OCI-LY3 (cell line): Measurements from ENCODE around the gene CYP2U1.

ENCODE experiments used
- H2AFZ ChIP-seq: fragments of 200-600, 300-600 bp; shearing (Covaris generic); 2 replicates; pipeline ENCODE4 v1.6.0; 2014; ENCODE audit warnings: antibody characterized with exemption, low read depth, low read length
- H3K27ac ChIP-seq: fragments of 200-600, 300-600 bp; sonication (generic); 2 replicates; pipeline ENCODE4 v1.5.1; 2014; ENCODE audit warnings: mild to moderate bottlenecking, low read length, moderate library complexity, mixed read lengths
- H3K27me3 ChIP-seq: fragments of 200-600, 300-600 bp; sonication (generic); 2 replicates; pipeline ENCODE4 v1.6.1; 2014; ENCODE audit warnings: low read depth, low read length, mixed read lengths
- H3K36me3 ChIP-seq: fragments of 200-600, 300-600 bp; sonication (generic); replicated peaks from 2 replicates; pipeline ENCODE3; 2014; ENCODE audit warnings: low read depth, low read length, mixed read lengths
- H3K4me1 ChIP-seq: fragments of 300-600, 200-600 bp; sonication (generic); 2 replicates; pipeline ENCODE4 v1.6.1; 2014; ENCODE audit warnings: low read length, mixed read lengths
- H3K4me2 ChIP-seq: fragments of 200-600, 300-600 bp; sonication (generic); 2 replicates; pipeline ENCODE4 v1.6.1; 2014; ENCODE audit warnings: low read length, mixed read lengths
- H3K4me3 ChIP-seq: fragments of 300-600, 200-600 bp; sonication (generic); 2 replicates; pipeline ENCODE4 v1.5.1; 2014; ENCODE audit warnings: antibody characterized with exemption, mild to moderate bottlenecking, low read length, moderate library complexity
- H3K79me2 ChIP-seq: fragments of 300-600, 200-600 bp; shearing (Covaris generic); 2 replicates; pipeline ENCODE4 v1.6.1; 2014; ENCODE audit warnings: mild to moderate bottlenecking, low read length, mixed read lengths
- H3K9ac ChIP-seq: fragments of 300-600, 200-600 bp; shearing (Covaris generic); 2 replicates; pipeline ENCODE4 v1.6.0; 2014; ENCODE audit warnings: mild to moderate bottlenecking, low read length, moderate library complexity
- H3K9me3 ChIP-seq: fragments of 200-600, 300-600 bp; shearing (Covaris generic); 2 replicates; pipeline ENCODE4 v1.6.1; 2014; ENCODE audit warnings: low read length, mixed read lengths; ENCODE audit not compliant: insufficient read depth
- H4K20me1 ChIP-seq: fragments of 200-600, 300-600 bp; sonication (generic); 2 replicates; pipeline ENCODE4 v1.6.1; 2016; ENCODE audit warnings: low read length, mixed read lengths; ENCODE audit not compliant: insufficient read depth
- CTCF ChIP-seq: fragments of 200-600, 300-600 bp; sonication (generic); IDR thresholded peaks from 2 replicates; pipeline ENCODE4 v1.5.1; 2014; ENCODE audit warnings: antibody characterized with exemption, low read length, low read depth
- EZH2phosphoT487 ChIP-seq: fragments of 200-600 bp; shearing (Covaris generic); IDR thresholded peaks from 2 replicates; pipeline ENCODE4 v1.6.1; 2018; ENCODE audit warnings: antibody characterized with exemption, mixed run types, low read depth

Gene CYP2U1

GRCh38 chr4:107896646-107897045, 34.7 kb upstream of the CYP2U1 start:
- Histone ChIP-seq H3K4me3 (no peak overlapping the region), H3K4me2 (no peak overlapping the region), H3K4me1 (peaks cover 16% of the 10 kb centered on the region), H3K79me2 (no peaks in the 10 kb centered on the region), H3K9ac (no peak overlapping the region), H3K27me3 (no peaks in the 10 kb centered on the region), H2AFZ (no peak overlapping the region), H4K20me1 (no peaks in the 10 kb centered on the region), H3K36me3 (no peaks in the 10 kb centered on the region), H3K9me3 (no peaks in the 10 kb centered on the region; the same call in 1 of the 2 replicates), H3K27ac (no peak overlapping the region)
- TF ChIP-seq EZH2phosphoT487, result no peak
- no peak for TF ChIP-seq CTCF

GRCh38 chr4:107897823-107898222, 33.5 kb upstream of the CYP2U1 start:
- no peaks in the 10 kb centered on the region for H3K36me3 ChIP-seq
- TF ChIP-seq CTCF (no peak), EZH2phosphoT487 (no peak)
- H2AFZ ChIP-seq, result no peak overlapping the region
- H3K4me2 ChIP-seq, result peak overlapping the region; percentile 25
- no peaks in the 10 kb centered on the region for H3K79me2 ChIP-seq
- H3K27ac ChIP-seq, result peak overlapping the region; percentile 25; the same call in 1 of the 2 replicates
- H3K4me3 ChIP-seq, result no peak overlapping the region
- H3K27me3 ChIP-seq, result no peaks in the 10 kb centered on the region
- H4K20me1 ChIP-seq, result no peaks in the 10 kb centered on the region
- peaks cover 25% of the 10 kb centered on the region for H3K4me1 ChIP-seq
- H3K9me3 ChIP-seq, result no peaks in the 10 kb centered on the region; the same call in 1 of the 2 replicates
- no peak overlapping the region for H3K9ac ChIP-seq

- Histone ChIP-seq H3K27ac (no peak overlapping the region), H2AFZ (no peak overlapping the region), H3K4me1 (peaks cover 36% of the 10 kb centered on the region), H3K27me3 (no peaks in the 10 kb centered on the region), H3K9ac (no peak overlapping the region), H3K36me3 (peaks cover 15% of the 10 kb centered on the region), H3K79me2 (no peaks in the 10 kb centered on the region), H3K4me3 (no peak overlapping the region), H3K4me2 (no peak overlapping the region), H3K9me3 (peaks cover 16% of the 10 kb centered on the region), H4K20me1 (no peaks in the 10 kb centered on the region)
- TF ChIP-seq EZH2phosphoT487 (no peak), CTCF (no peak)
These were observed 31.3 kb upstream of the CYP2U1 start for GRCh38 chr4:107900067-107900466.

- peaks cover 18% of the 10 kb centered on the region for H3K36me3 ChIP-seq
- peaks cover 40% of the 10 kb centered on the region for H3K4me1 ChIP-seq
- H3K27ac ChIP-seq, result no peak overlapping the region
- no peak overlapping the region for H3K4me3 ChIP-seq
- H3K79me2 ChIP-seq, result no peaks in the 10 kb centered on the region
- H3K4me2 ChIP-seq, result no peak overlapping the region
- peaks cover 21% of the 10 kb centered on the region for H3K9me3 ChIP-seq
- no peak overlapping the region for H3K9ac ChIP-seq
- no peak overlapping the region for H2AFZ ChIP-seq
- no peaks in the 10 kb centered on the region for H3K27me3 ChIP-seq
- TF ChIP-seq EZH2phosphoT487 (no peak), CTCF (no peak)
- no peaks in the 10 kb centered on the region for H4K20me1 ChIP-seq
These were observed 30.8 kb upstream of the CYP2U1 start for GRCh38 chr4:107900508-107900907.
